Liver (tissue), 3 donors: ENCODE measurements around the gene PRAMEF5.
"Not testable (repeated sequence)": the region's sequence is repeated elsewhere in the genome, so short reads cannot be mapped to it uniquely, and the experiment has no call there.

ENCODE experiments used
- GABPA ChIP-seq, 2 donors: IDR thresholded peaks in 1 of 2; conservative IDR thresholded peaks in 1 of 2; 2 replicates each; pipeline ENCODE4 v1.6.1; 2016; ENCODE audit warnings: antibody characterized with exemption in 2 of 2, mild to moderate bottlenecking in 1 of 2, moderate library complexity in 1 of 2
- JUND ChIP-seq, 2 donors: IDR thresholded peaks; 2 replicates each; pipeline ENCODE4 v1.6.1; 2016; ENCODE audit warnings: antibody characterized with exemption in 2 of 2
- RAD21 ChIP-seq, 2 donors: IDR thresholded peaks; 2 replicates each; pipeline ENCODE4 v1.6.1; 2016; ENCODE audit warnings: antibody characterized with exemption in 2 of 2, mild to moderate bottlenecking in 2 of 2
- RXRA ChIP-seq, 2 donors: IDR thresholded peaks; 2 replicates each; pipeline ENCODE4 v1.6.1; 2017 to 2018; ENCODE audit warnings: antibody characterized with exemption in 2 of 2, mild to moderate bottlenecking in 1 of 2
- TF ChIP-seq, protein P1 (sequence below): fragments of 150-350 bp; IDR thresholded peaks from 2 replicates; pipeline ENCODE4 v1.5.1; 2017; ENCODE audit warnings: improper control_type of control experiment, low read depth, low read length; ENCODE audit not compliant: missing input control
- donor health status: healthy.
- donor health status: healthy.

DNA sequence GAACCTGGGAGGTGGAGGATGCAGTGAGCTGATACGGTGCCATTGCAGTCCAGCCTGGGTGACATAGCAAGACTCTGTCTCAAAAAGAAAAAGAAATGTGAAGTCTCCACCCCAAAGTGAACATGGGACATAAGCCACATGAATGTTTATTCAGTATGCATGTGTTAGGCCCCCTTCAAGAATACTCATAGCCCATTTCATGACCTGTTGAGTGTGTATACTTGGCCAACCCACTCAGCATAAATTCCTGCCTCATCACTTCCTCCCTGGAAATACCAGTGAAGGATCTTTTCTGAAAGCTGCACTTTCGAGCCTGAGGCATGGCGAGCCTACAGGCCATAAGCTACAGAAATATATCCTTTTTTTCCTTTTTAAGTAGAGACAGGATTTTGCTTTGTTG is 34.8 kb upstream of the PRAMEF5 start:
- not testable (repeated sequence) for TF ChIP-seq RXRA (IDR thresholded peaks at IDR 0.05); GABPA (IDR thresholded peaks at IDR 0.05 in 1 of 2, conservative IDR thresholded peaks at IDR 0.05 in 1 of 2); RAD21 (IDR thresholded peaks at IDR 0.05); JUND (IDR thresholded peaks at IDR 0.05)
- TF ChIP-seq, protein P1, sequence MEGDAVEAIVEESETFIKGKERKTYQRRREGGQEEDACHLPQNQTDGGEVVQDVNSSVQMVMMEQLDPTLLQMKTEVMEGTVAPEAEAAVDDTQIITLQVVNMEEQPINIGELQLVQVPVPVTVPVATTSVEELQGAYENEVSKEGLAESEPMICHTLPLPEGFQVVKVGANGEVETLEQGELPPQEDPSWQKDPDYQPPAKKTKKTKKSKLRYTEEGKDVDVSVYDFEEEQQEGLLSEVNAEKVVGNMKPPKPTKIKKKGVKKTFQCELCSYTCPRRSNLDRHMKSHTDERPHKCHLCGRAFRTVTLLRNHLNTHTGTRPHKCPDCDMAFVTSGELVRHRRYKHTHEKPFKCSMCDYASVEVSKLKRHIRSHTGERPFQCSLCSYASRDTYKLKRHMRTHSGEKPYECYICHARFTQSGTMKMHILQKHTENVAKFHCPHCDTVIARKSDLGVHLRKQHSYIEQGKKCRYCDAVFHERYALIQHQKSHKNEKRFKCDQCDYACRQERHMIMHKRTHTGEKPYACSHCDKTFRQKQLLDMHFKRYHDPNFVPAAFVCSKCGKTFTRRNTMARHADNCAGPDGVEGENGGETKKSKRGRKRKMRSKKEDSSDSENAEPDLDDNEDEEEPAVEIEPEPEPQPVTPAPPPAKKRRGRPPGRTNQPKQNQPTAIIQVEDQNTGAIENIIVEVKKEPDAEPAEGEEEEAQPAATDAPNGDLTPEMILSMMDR: not testable (repeated sequence)
